Neural progenitor cell (in vitro differentiated cells): ENCODE data around the gene FOXO6. TPM values are rescaled to one million over a fixed set of nuclear protein-coding genes. Genes with fewer than 3 reads are reported as not detected.

ENCODE experiments used
- DNase-seq: peaks from one replicate; pipeline ENCODE4 v3.0.0-alpha.2; 2016; ENCODE audit warnings: low spot score
- H2AFZ ChIP-seq: fragments of 200-600 bp; sonication (generic); replicated peaks from 2 replicates; pipeline ENCODE4 v1.6.1; 2016; ENCODE audit warnings: antibody characterized with exemption
- H3F3A ChIP-seq: fragments of 200-600 bp; sonication (generic); 2 replicates; pipeline ENCODE4 v1.6.1; 2016; ENCODE audit warnings: antibody characterized with exemption, low read depth
- H3K27ac ChIP-seq: fragments of 200-600 bp; sonication (generic); 2 replicates; pipeline ENCODE4 v1.5.1; 2016; ENCODE audit warnings: mild to moderate bottlenecking
- H3K27me3 ChIP-seq: fragments of 200-600 bp; sonication (generic); 2 replicates; pipeline ENCODE4 v1.6.1; 2016; ENCODE audit warnings: mild to moderate bottlenecking, moderate library complexity
- H3K36me3 ChIP-seq: fragments of 200-600 bp; sonication (generic); 2 replicates; pipeline ENCODE4 v1.5.1; 2016
- H3K4me1 ChIP-seq: fragments of 200-600 bp; sonication (generic); 2 replicates; pipeline ENCODE4 v1.6.1; 2016; ENCODE audit warnings: mixed run types
- H3K4me2 ChIP-seq: fragments of 200-600 bp; sonication (generic); 2 replicates; pipeline ENCODE4 v1.6.1; 2016
- H3K4me3 ChIP-seq: fragments of 200-600 bp; sonication (generic); 2 replicates; pipeline ENCODE4 v1.5.1; 2016
- H3K79me2 ChIP-seq: fragments of 200-600 bp; sonication (generic); 2 replicates; pipeline ENCODE4 v1.6.1; 2016; ENCODE audit warnings: low read depth
- H3K9ac ChIP-seq: fragments of 200-600 bp; sonication (generic); 2 replicates; pipeline ENCODE4 v1.6.1; 2016
- H3K9me3 ChIP-seq: fragments of 200-600 bp; sonication (generic); 2 replicates; pipeline ENCODE4 v1.5.1; 2016; ENCODE audit warnings: low read depth
- H4K20me1 ChIP-seq: fragments of 200-600 bp; sonication (generic); 2 replicates; pipeline ENCODE4 v1.6.1; 2016; ENCODE audit warnings: low read depth
- H3K27ac Mint-ChIP-seq: 3 replicates; pipeline ENCODE4 v1.8.0; 2021; ENCODE audit warnings: mixed read lengths
- H3K27me3 Mint-ChIP-seq: 2 replicates; pipeline ENCODE4 v1.8.0; 2022; ENCODE audit warnings: low read depth, mild to moderate bottlenecking, inconsistent platforms, moderate library complexity, mixed read lengths; ENCODE audit not compliant: insufficient read depth
- H3K36me3 Mint-ChIP-seq: 3 replicates; pipeline ENCODE4 v1.8.0; 2021; ENCODE audit warnings: mixed read lengths
- H3K4me1 Mint-ChIP-seq: 3 replicates; pipeline ENCODE4 v1.8.0; 2021; ENCODE audit warnings: mixed read lengths
- H3K4me3 Mint-ChIP-seq: 3 replicates; pipeline ENCODE4 v1.8.0; 2021; ENCODE audit warnings: mild to moderate bottlenecking, moderate library complexity, mixed read lengths
- H3K9me3 Mint-ChIP-seq: 3 replicates; pipeline ENCODE4 v1.8.0; 2020; ENCODE audit warnings: mixed read lengths
- CTCF ChIP-seq: fragments of 200-600 bp; sonication (generic); IDR thresholded peaks from 2 replicates; pipeline ENCODE4 v1.5.1; 2017; ENCODE audit warnings: antibody characterized with exemption, mild to moderate bottlenecking
- EZH2 ChIP-seq: fragments of 200-600 bp; sonication (generic); IDR thresholded peaks from 2 replicates; pipeline ENCODE4 v1.6.1; 2017; ENCODE audit warnings: antibody characterized with exemption, mild to moderate bottlenecking, moderate library complexity
- EZH2phosphoT487 ChIP-seq: fragments of 200-600 bp; sonication (generic); IDR thresholded peaks from 2 replicates; pipeline ENCODE4 v1.6.1; 2017; ENCODE audit warnings: antibody characterized with exemption
- total RNA-seq: library from RNA; depleted of rRNA; stranded (reverse); fragments of >200 nt; gene quantifications from 2 replicates; pipeline ENCODE4 v1.2.3, GENCODE V29; 2015; ENCODE audit warnings: low replicate concordance

FOXO6 gene
- total RNA-seq, 1 donor from 2014 or later, result not detected

DNA sequence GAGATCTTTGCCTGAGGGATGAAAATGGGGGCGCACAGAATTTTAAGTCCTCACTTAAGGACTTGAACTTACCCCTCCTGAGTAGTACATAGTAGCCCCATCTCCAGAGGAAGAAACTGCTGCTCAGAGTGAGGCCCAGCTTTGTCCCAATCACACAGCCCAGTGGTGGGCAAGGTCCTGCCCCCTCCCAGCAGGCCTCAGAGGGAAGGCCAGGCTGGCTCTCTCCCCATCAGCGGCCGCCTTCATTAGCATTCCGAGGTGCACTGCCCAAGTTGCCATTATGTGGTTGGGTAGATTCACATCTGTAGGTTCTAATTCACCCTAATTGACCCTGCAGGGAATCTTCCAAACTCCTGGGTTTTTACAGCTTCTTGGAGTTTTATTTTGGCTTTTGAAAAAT is 59.1 kb downstream of the FOXO6 start:
- Mint-ChIP-seq H3K36me3 (no peaks in the 10 kb centered on the region), H3K4me1 (peaks cover 22% of the 10 kb centered on the region), H3K9me3 (peaks cover 2% of the 10 kb centered on the region), H3K27me3 (peaks cover 9% of the 10 kb centered on the region), H3K27ac (peak overlapping the region; percentile 82), H3K4me3 (no peak overlapping the region)
- Histone ChIP-seq H3K9me3 (no peaks in the 10 kb centered on the region), H2AFZ (no peak overlapping the region), H3K4me1 (peaks cover 11% of the 10 kb centered on the region), H3F3A (peaks cover 18% of the 10 kb centered on the region), H3K4me3 (no peak overlapping the region), H3K36me3 (no peaks in the 10 kb centered on the region), H3K27ac (no peak overlapping the region), H3K4me2 (no peak overlapping the region), H3K9ac (no peak overlapping the region), H3K27me3 (no peaks in the 10 kb centered on the region), H4K20me1 (no peaks in the 10 kb centered on the region), H3K79me2 (no peaks in the 10 kb centered on the region)
- no peak for DNase-seq
- TF ChIP-seq CTCF (no peak), EZH2 (no peak)

DNA sequence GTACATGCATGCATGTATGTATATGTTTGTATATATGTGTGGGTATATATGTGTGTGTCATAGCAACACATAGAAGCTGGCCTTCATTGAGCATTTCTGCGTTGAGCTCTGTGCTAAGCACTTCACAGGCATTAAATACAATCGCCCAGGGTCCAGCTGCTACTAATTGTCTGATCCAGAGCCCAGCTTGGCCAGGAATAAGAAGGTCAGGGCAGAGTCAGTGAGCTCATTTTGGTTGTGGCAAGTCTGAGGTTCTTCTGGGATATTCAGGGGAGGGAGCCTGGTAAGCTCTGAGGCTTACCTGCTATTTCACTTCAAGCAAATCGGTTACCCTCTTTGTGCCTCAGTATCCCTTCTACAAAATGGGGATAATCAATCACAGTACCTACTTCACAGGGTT is 59.6 kb downstream of the FOXO6 start:
- no peak overlapping the region for H3K4me3 Mint-ChIP-seq
- H3K9ac ChIP-seq, result no peak overlapping the region
- no peaks in the 10 kb centered on the region for H3K79me2 ChIP-seq
- no peaks in the 10 kb centered on the region for H4K20me1 ChIP-seq
- H3F3A ChIP-seq, result peaks cover 21% of the 10 kb centered on the region
- no peaks in the 10 kb centered on the region for H3K9me3 ChIP-seq
- no peak overlapping the region for H2AFZ ChIP-seq
- peaks cover 9% of the 10 kb centered on the region for H3K27me3 Mint-ChIP-seq
- H3K36me3 ChIP-seq, result no peaks in the 10 kb centered on the region
- no peak overlapping the region for H3K27ac ChIP-seq
- DNase-seq, result no peak
- peaks cover 11% of the 10 kb centered on the region for H3K4me1 ChIP-seq
- peaks cover 2% of the 10 kb centered on the region for H3K9me3 Mint-ChIP-seq
- H3K27ac Mint-ChIP-seq, result peak overlapping the region; percentile 64
- TF ChIP-seq EZH2phosphoT487 (no peak), EZH2 (no peak), CTCF (no peak)
- H3K4me1 Mint-ChIP-seq, result peaks cover 22% of the 10 kb centered on the region
- no peak overlapping the region for H3K4me2 ChIP-seq
- H3K27me3 ChIP-seq, result no peaks in the 10 kb centered on the region
- H3K36me3 Mint-ChIP-seq, result no peaks in the 10 kb centered on the region
- no peak overlapping the region for H3K4me3 ChIP-seq

DNA sequence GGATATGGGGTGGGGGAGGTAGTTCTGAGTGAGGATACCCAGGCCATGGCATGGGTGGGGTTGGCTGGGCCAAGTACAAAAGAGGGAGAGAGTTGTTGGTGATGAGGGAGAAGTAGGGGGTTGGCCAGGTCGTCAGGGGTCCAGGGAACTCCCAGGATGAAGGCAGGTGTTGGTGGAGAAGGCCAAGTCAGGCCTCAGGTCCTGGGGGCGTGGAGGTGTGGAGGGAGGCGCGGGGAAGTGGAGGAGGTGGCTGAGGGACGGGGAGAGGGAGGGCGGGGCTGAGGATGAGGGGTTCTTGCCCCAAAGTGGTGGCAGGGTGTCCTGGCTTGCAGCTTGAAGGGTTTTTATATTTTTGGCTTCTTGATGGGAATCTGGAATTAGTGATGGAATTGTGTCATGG is 61.1 kb downstream of the FOXO6 start:
- H3K4me1 Mint-ChIP-seq, result peaks cover 19% of the 10 kb centered on the region
- no peaks in the 10 kb centered on the region for H3K36me3 Mint-ChIP-seq
- H3K4me2 ChIP-seq, result no peak overlapping the region
- peak overlapping the region; percentile 68 for H3K27ac Mint-ChIP-seq
- H3K9me3 ChIP-seq, result no peaks in the 10 kb centered on the region
- no peaks in the 10 kb centered on the region for H4K20me1 ChIP-seq
- DNase-seq, result no peak
- H3K27me3 ChIP-seq, result no peaks in the 10 kb centered on the region
- TF ChIP-seq EZH2 (no peak), EZH2phosphoT487 (no peak), CTCF (no peak)
- peaks cover 11% of the 10 kb centered on the region for H3K4me1 ChIP-seq
- no peaks in the 10 kb centered on the region for H3K79me2 ChIP-seq
- H3F3A ChIP-seq, result peaks cover 21% of the 10 kb centered on the region
- H3K4me3 Mint-ChIP-seq, result no peak overlapping the region
- no peak overlapping the region for H2AFZ ChIP-seq
- no peak overlapping the region for H3K9ac ChIP-seq
- H3K27me3 Mint-ChIP-seq, result peaks cover 4% of the 10 kb centered on the region
- H3K27ac ChIP-seq, result no peak overlapping the region
- H3K36me3 ChIP-seq, result no peaks in the 10 kb centered on the region
- H3K4me3 ChIP-seq, result no peak overlapping the region
- H3K9me3 Mint-ChIP-seq, result no peaks in the 10 kb centered on the region
